Nephron progenitor cell (in vitro differentiated cells): ENCODE measurements around the gene IDH2.

Source experiments
- DNase-seq: peaks from one replicate; pipeline ENCODE4 v3.0.0; 2021
- H3K27ac Mint-ChIP-seq: 2 replicates; pipeline ENCODE4 v1.8.0; 2021; ENCODE audit warnings: mild to moderate bottlenecking, moderate library complexity, mixed read lengths
- H3K27me3 Mint-ChIP-seq: 2 replicates; pipeline ENCODE4 v1.8.0; 2021; ENCODE audit warnings: mild to moderate bottlenecking, low read depth, mixed read lengths; ENCODE audit not compliant: poor library complexity
- H3K36me3 Mint-ChIP-seq: 2 replicates; pipeline ENCODE4 v1.8.0; 2021; ENCODE audit warnings: low read depth, mixed read lengths
- H3K4me1 Mint-ChIP-seq: 2 replicates; pipeline ENCODE4 v1.8.0; 2021; ENCODE audit warnings: mixed read lengths
- H3K4me3 Mint-ChIP-seq: 2 replicates; pipeline ENCODE4 v1.8.0; 2021; ENCODE audit warnings: mild to moderate bottlenecking, moderate library complexity, mixed read lengths
- H3K9me3 Mint-ChIP-seq: 2 replicates; pipeline ENCODE4 v1.8.0; 2021; ENCODE audit warnings: mild to moderate bottlenecking, moderate library complexity, mixed read lengths
- CTCF ChIP-seq: fragments of 200-600 bp; sonication (generic); IDR thresholded peaks from 2 replicates; pipeline ENCODE4 v1.5.0; 2021; ENCODE audit warnings: antibody characterized with exemption

Gene IDH2

GRCh38 chr15:90053685-90054466 is 48.4 kb downstream of the IDH2 start:
- Mint-ChIP-seq H3K27ac (peak overlapping the region; percentile 74), H3K9me3 (no peaks in the 10 kb centered on the region), H3K4me3 (no peak overlapping the region), H3K36me3 (peaks cover 4% of the 10 kb centered on the region), H3K27me3 (no peaks in the 10 kb centered on the region), H3K4me1 (peaks cover 65% of the 10 kb centered on the region)
- TF ChIP-seq CTCF = no peak
- no peak for DNase-seq

- H3K27ac Mint-ChIP-seq = no peak overlapping the region
- no peak for TF ChIP-seq CTCF
- no peaks in the 10 kb centered on the region for H3K36me3 Mint-ChIP-seq
- no peak overlapping the region for H3K4me3 Mint-ChIP-seq
- H3K27me3 Mint-ChIP-seq = no peaks in the 10 kb centered on the region
- no peak for DNase-seq
- no peaks in the 10 kb centered on the region for H3K9me3 Mint-ChIP-seq
- H3K4me1 Mint-ChIP-seq = peaks cover 60% of the 10 kb centered on the region
Observed at GRCh38 chr15:90051874-90052273, 50.4 kb downstream of the IDH2 start.

GRCh38 chr15:90049666-90050604 is 52.3 kb downstream of the IDH2 start:
- no peak for TF ChIP-seq CTCF
- no peaks in the 10 kb centered on the region for H3K36me3 Mint-ChIP-seq
- H3K9me3 Mint-ChIP-seq = no peaks in the 10 kb centered on the region
- peaks cover 73% of the 10 kb centered on the region for H3K4me1 Mint-ChIP-seq
- H3K27ac Mint-ChIP-seq = peak overlapping the region; percentile 77
- DNase-seq = no peak
- H3K4me3 Mint-ChIP-seq = no peak overlapping the region
- H3K27me3 Mint-ChIP-seq = peaks cover 3% of the 10 kb centered on the region

- peaks cover 73% of the 10 kb centered on the region for H3K4me1 Mint-ChIP-seq
- H3K27me3 Mint-ChIP-seq = peaks cover 3% of the 10 kb centered on the region
- no peak for DNase-seq
- TF ChIP-seq CTCF = no peak
- H3K27ac Mint-ChIP-seq = no peak overlapping the region
- H3K9me3 Mint-ChIP-seq = no peaks in the 10 kb centered on the region
- no peaks in the 10 kb centered on the region for H3K36me3 Mint-ChIP-seq
- H3K4me3 Mint-ChIP-seq = no peak overlapping the region
Observed at GRCh38 chr15:90049030-90049429, 53.2 kb downstream of the IDH2 start.

- peaks cover 74% of the 10 kb centered on the region for H3K4me1 Mint-ChIP-seq
- H3K9me3 Mint-ChIP-seq = no peaks in the 10 kb centered on the region
- no peak overlapping the region for H3K27ac Mint-ChIP-seq
- no peak overlapping the region for H3K4me3 Mint-ChIP-seq
- TF ChIP-seq CTCF = no peak
- H3K36me3 Mint-ChIP-seq = no peaks in the 10 kb centered on the region
- H3K27me3 Mint-ChIP-seq = peaks cover 3% of the 10 kb centered on the region
- DNase-seq = no peak
Observed at GRCh38 chr15:90047956-90048575, 54.2 kb downstream of the IDH2 start.
